H1 (cell line): ENCODE results near the gene RPS4Y2. TPM values are rescaled to one million over a fixed set of nuclear protein-coding genes. Genes with fewer than 3 reads are reported as not detected.

Experiments used
- CTCF ChIA-PET: fragments of 300-600 bp; sonication (Branson Sonifier 250); formaldehyde crosslinking; loops from one replicate; lab custom pipeline; 2021; ENCODE audit not compliant: partially characterized antibody; lab: Charles Lee
- POLR2A ChIA-PET: fragments of 300-600 bp; sonication (Branson Sonifier 250); formaldehyde crosslinking; loops from one replicate; lab custom pipeline; 2021; ENCODE audit warnings: inconsistent platforms; ENCODE audit not compliant: partially characterized antibody; lab: Charles Lee
- DNase-seq, 2 experiments: peaks; one replicate each; pipeline versions ENCODE4 v3.0.0 to v3.0.0-alpha.2; 2010 to 2022; ENCODE audit warnings: low spot score in 2 of 2, low read depth in 1 of 2, mixed read lengths in 1 of 2
- FAIRE-seq: peaks from 2 replicates; lab custom pipeline; 2011; peaks lifted over from hg19 to GRCh38; lab: Jason Lieb, UNC
- H2AFZ ChIP-seq: 2 replicates; pipeline ENCODE4 v1.8.1; 2012; ENCODE audit warnings: low read length, inconsistent platforms
- H2AK5ac ChIP-seq: 2 replicates; pipeline ENCODE4 v1.6.1; 2013; ENCODE audit warnings: low read depth, low read length
- H2BK120ac ChIP-seq: replicated peaks from 2 replicates; pipeline ENCODE3; 2013; ENCODE audit warnings: low read depth, low read length, inconsistent platforms
- H2BK12ac ChIP-seq: 2 replicates; pipeline ENCODE4 v1.6.1; 2013; ENCODE audit warnings: low read depth, low read length
- H2BK15ac ChIP-seq: 2 replicates; pipeline ENCODE4 v1.6.1; 2013; ENCODE audit warnings: low read length
- H2BK20ac ChIP-seq: 2 replicates; pipeline ENCODE4 v1.6.1; 2013; ENCODE audit warnings: low read length
- H2BK5ac ChIP-seq: 2 replicates; pipeline ENCODE4 v1.6.1; 2013; ENCODE audit warnings: low read depth, low read length
- H3K14ac ChIP-seq: 2 replicates; pipeline ENCODE4 v1.6.1; 2013; ENCODE audit warnings: inconsistent platforms; ENCODE audit not compliant: insufficient read length
- H3K18ac ChIP-seq: 2 replicates; pipeline ENCODE4 v1.6.1; 2013; ENCODE audit warnings: low read length; ENCODE audit errors: extremely low read depth
- H3K23ac ChIP-seq: 2 replicates; pipeline ENCODE4 v1.6.1; 2013; ENCODE audit warnings: inconsistent platforms; ENCODE audit not compliant: insufficient read length
- H3K23me2 ChIP-seq: 2 replicates; pipeline ENCODE4 v1.6.1; 2013; ENCODE audit warnings: low read depth, low read length
- H3K27ac ChIP-seq: 2 replicates; pipeline ENCODE4 v1.6.1; 2011; ENCODE audit warnings: low read depth, low read length, inconsistent platforms
- H3K27me3 ChIP-seq, 4 experiments: replicated peaks in 1 of 4; 1 replicate in 1 of 4; 2 replicates in 3 of 4; pipeline versions ENCODE4 v1.6.1 to v1.8.1; 2011 to 2013; ENCODE audit warnings: low read length in 3 of 4, mild to moderate bottlenecking in 3 of 4, inconsistent platforms in 2 of 4, mixed read lengths in 2 of 4, moderate library complexity in 1 of 4; ENCODE audit not compliant: control insufficient read depth in 3 of 4, insufficient read depth in 3 of 4; ENCODE audit errors: extremely low read depth in 1 of 4
- H3K36me3 ChIP-seq, 4 experiments: 2 replicates each; pipeline versions ENCODE4 v1.6.1 to v1.8.1; 2011 to 2013; ENCODE audit warnings: mild to moderate bottlenecking in 4 of 4, low read length in 3 of 4, moderate library complexity in 2 of 4, control low read depth in 1 of 4, inconsistent platforms in 1 of 4; ENCODE audit not compliant: insufficient read depth in 4 of 4, control insufficient read depth in 2 of 4
- H3K4ac ChIP-seq: replicated peaks from 2 replicates; pipeline ENCODE3; 2013; ENCODE audit warnings: low read length, low read depth, mixed read lengths, inconsistent platforms; ENCODE audit not compliant: insufficient read length
- H3K4me1 ChIP-seq, 4 experiments: replicated peaks in 1 of 4; 1 replicate in 1 of 4; 2 replicates in 3 of 4; pipeline versions ENCODE4 v1.6.1 to v1.8.1; 2011 to 2013; ENCODE audit warnings: low read length in 3 of 4, inconsistent platforms in 2 of 4, mixed read lengths in 1 of 4; ENCODE audit not compliant: insufficient read depth in 4 of 4, control insufficient read depth in 3 of 4
- H3K4me2 ChIP-seq, 2 experiments: 2 replicates each; pipeline versions ENCODE4 v1.6.1 to v1.8.1; 2011 to 2013; ENCODE audit warnings: low read depth in 2 of 2, low read length in 2 of 2, control low read depth in 1 of 2, inconsistent platforms in 1 of 2, mild to moderate bottlenecking in 1 of 2; ENCODE audit not compliant: insufficient read depth in 1 of 2
- H3K4me3 ChIP-seq, 4 experiments: fragments of 200-600, 300-600 bp in 1 of 4; sonication (generic), shearing (Covaris generic), sonication (Bioruptor Twin) in 1 of 4; 2 replicates each; pipeline versions ENCODE4 v1.5.1 to v1.8.1; 2011 to 2016; ENCODE audit warnings: low read length in 4 of 4, low read depth in 3 of 4, control low read depth in 2 of 4, inconsistent platforms in 2 of 4, mild to moderate bottlenecking in 2 of 4, mixed read lengths in 1 of 4, moderate library complexity in 1 of 4; ENCODE audit not compliant: insufficient read depth in 2 of 4; ENCODE audit errors: extremely low read depth in 1 of 4
- H3K56ac ChIP-seq: replicated peaks from 2 replicates; pipeline ENCODE3; 2013; ENCODE audit warnings: low read depth, mild to moderate bottlenecking, mixed read lengths, low read length, inconsistent platforms; ENCODE audit not compliant: insufficient read length
- H3K79me1 ChIP-seq: 2 replicates; pipeline ENCODE4 v1.6.1; 2013; ENCODE audit warnings: low read depth, low read length, control low read depth
- H3K79me2 ChIP-seq, 2 experiments: 2 replicates each; pipeline versions ENCODE4 v1.6.1 to v1.8.1; 2012 to 2013; ENCODE audit warnings: low read length in 2 of 2, mild to moderate bottlenecking in 2 of 2, inconsistent platforms in 1 of 2; ENCODE audit not compliant: insufficient read depth in 2 of 2, control insufficient read depth in 1 of 2
- H3K9ac ChIP-seq, 4 experiments: replicated peaks in 1 of 4; 1 replicate in 1 of 4; 2 replicates in 3 of 4; pipeline versions ENCODE4 v1.6.1 to v1.8.1; 2011 to 2013; ENCODE audit warnings: low read depth in 3 of 4, low read length in 3 of 4, control low read depth in 2 of 4, mild to moderate bottlenecking in 2 of 4, moderate library complexity in 2 of 4, inconsistent platforms in 1 of 4; ENCODE audit errors: extremely low read depth in 1 of 4
- H3K9me3 ChIP-seq, 2 experiments: 2 replicates each; pipeline versions ENCODE4 v1.6.1 to v1.8.1; 2012 to 2013; ENCODE audit warnings: mild to moderate bottlenecking in 2 of 2, moderate library complexity in 2 of 2, control low read depth in 1 of 2, inconsistent platforms in 1 of 2, low read depth in 1 of 2, low read length in 1 of 2, mixed read lengths in 1 of 2; ENCODE audit not compliant: insufficient read depth in 2 of 2
- H4K20me1 ChIP-seq, 2 experiments: replicated peaks in 1 of 2; 2 replicates each; pipeline versions ENCODE3 to v1.8.1; 2011 to 2013; ENCODE audit warnings: inconsistent platforms in 2 of 2, low read length in 2 of 2, mild to moderate bottlenecking in 1 of 2; ENCODE audit not compliant: insufficient read depth in 2 of 2, control insufficient read depth in 1 of 2
- H4K5ac ChIP-seq: 2 replicates; pipeline ENCODE4 v1.6.1; 2013; ENCODE audit warnings: low read length, low read depth, mixed read lengths, inconsistent platforms; ENCODE audit not compliant: insufficient read length
- H4K8ac ChIP-seq: 2 replicates; pipeline ENCODE4 v1.8.0; 2013; ENCODE audit warnings: mild to moderate bottlenecking, moderate library complexity, low read length, inconsistent platforms; ENCODE audit not compliant: insufficient read depth; ENCODE audit errors: extremely low read depth
- H4K91ac ChIP-seq: replicated peaks from 2 replicates; pipeline ENCODE3; 2013; ENCODE audit warnings: low read length, mixed read lengths, inconsistent platforms; ENCODE audit not compliant: insufficient read length
- CREB1 ChIP-seq: IDR thresholded peaks from 2 replicates; pipeline ENCODE4 v1.6.1; 2012; ENCODE audit warnings: inconsistent platforms
- E2F6 ChIP-seq: IDR thresholded peaks from 2 replicates; pipeline ENCODE4 v1.6.1; 2012; ENCODE audit warnings: inconsistent platforms
- EZH2 ChIP-seq: fragments of 200-600 bp; sonication (generic); IDR thresholded peaks from 2 replicates; pipeline ENCODE4 v1.7.1; 2012; ENCODE audit warnings: low read depth, mild to moderate bottlenecking, moderate library complexity, low read length, inconsistent platforms; ENCODE audit not compliant: severe bottlenecking
- FOSL1 ChIP-seq: IDR thresholded peaks from 2 replicates; pipeline ENCODE4 v1.6.1; 2011; ENCODE audit warnings: mild to moderate bottlenecking, low read depth, low read length, moderate library complexity; ENCODE audit not compliant: insufficient read depth
- RXRA ChIP-seq: IDR thresholded peaks from 2 replicates; pipeline ENCODE4 v1.6.1; 2011; ENCODE audit warnings: low read depth, mild to moderate bottlenecking, low read length, moderate library complexity; ENCODE audit not compliant: insufficient read depth
- SIRT6 ChIP-seq: IDR thresholded peaks from one replicate; pipeline ENCODE4 v1.7.1; 2012; ENCODE audit warnings: low read length, inconsistent platforms
- SP1 ChIP-seq: IDR thresholded peaks from 2 replicates; pipeline ENCODE4 v1.6.1; 2011; ENCODE audit warnings: low read depth, low read length
- TAF1 ChIP-seq: IDR thresholded peaks from 2 replicates; pipeline ENCODE4 v1.6.1; 2011; ENCODE audit warnings: mild to moderate bottlenecking, low read depth, low read length
- TBP ChIP-seq: IDR thresholded peaks from 2 replicates; pipeline ENCODE4 v1.6.1; 2011; ENCODE audit warnings: low read depth, low read length, improper control_type of control experiment
- WGBS, 2 experiments: shearing (Covaris generic) in 1 of 2; methylation state at CpG; one replicate each; pipeline versions ENCODE4 v1.1.6 to v1.1.7; 2013 to 2015; ENCODE audit warnings: low lambda C conversion rate in 2 of 2, mixed read lengths in 2 of 2, inconsistent platforms in 1 of 2, low coverage in 1 of 2, missing lambda C conversion rate in 1 of 2; ENCODE audit not compliant: insufficient replicate concordance in 2 of 2, insufficient coverage in 1 of 2, insufficient read length in 1 of 2; ENCODE audit errors: extremely low coverage in 1 of 2, missing lambda C conversion rate in 1 of 2; 5-methylcytosine and 5-hydroxymethylcytosine counted together
- polyA plus RNA-seq, 7 experiments: library from polyadenylated mRNA; depleted of rRNA in 3 of 7; stranded (reverse) in 5 of 7; unstranded in 2 of 7; fragments of >200 nt in 5 of 7; fragments of 200-250 nt in 2 of 7; gene quantifications; 1 replicate in 5 of 7; 2 replicates in 1 of 7; 4 replicates in 1 of 7; pipeline versions ENCODE4 v1.2.1 to v1.2.3, GENCODE V29; 2011 to 2013; ENCODE audit warnings: missing spikeins in 2 of 7, mixed read lengths in 2 of 7
- total RNA-seq: library from RNA; stranded (reverse); fragmentation: NEBNext Ultra II Directional; extraction: Animal tissue kit (Norgen Biotek cat#: 25700); gene quantifications from 2 replicates; pipeline ENCODE4 v1.2.1, GENCODE V29; 2021

RPS4Y2 gene
- total and polyA plus RNA-seq, 2 of the 8 experiments (the other 6 are each of a cell fraction or from before 2014, with no cell fraction given) = not detected

GRCh38 chrY:20817067-20817466 lies 61.2 kb downstream of the RPS4Y2 start:
- H2BK12ac ChIP-seq = no peak overlapping the region
- no peaks in the 10 kb centered on the region for H3K27me3 ChIP-seq
- H3K18ac ChIP-seq = no peak overlapping the region
- H2AFZ ChIP-seq = no peak overlapping the region
- no peak for FAIRE-seq
- no peak overlapping the region for H4K91ac ChIP-seq
- no peaks in the 10 kb centered on the region for H3K4me1 ChIP-seq
- no peak overlapping the region for H4K5ac ChIP-seq
- no peak for DNase-seq
- H3K36me3 ChIP-seq = no peaks in the 10 kb centered on the region
- H4K20me1 ChIP-seq = no peaks in the 10 kb centered on the region
- H3K4me3 ChIP-seq = no peak overlapping the region
- no peak overlapping the region for H2AK5ac ChIP-seq
- no peak overlapping the region for H2BK5ac ChIP-seq
- no peak overlapping the region for H3K14ac ChIP-seq
- no peak overlapping the region for H3K56ac ChIP-seq
- no peaks in the 10 kb centered on the region for H3K23me2 ChIP-seq
- peaks cover 15 to 44% of the 10 kb centered on the region in 2 experiments; a peak in 3 of 4 replicates for H3K9me3 ChIP-seq
- H2BK120ac ChIP-seq = no peak overlapping the region
- no peak overlapping the region for H4K8ac ChIP-seq
- CTCF ChIA-PET = no interaction called here
- no peak overlapping the region for H3K4ac ChIP-seq
- H3K23ac ChIP-seq = no peak overlapping the region
- H3K9ac ChIP-seq = no peak overlapping the region
- H2BK20ac ChIP-seq = no peak overlapping the region
- no peaks in the 10 kb centered on the region for H3K79me2 ChIP-seq
- H3K79me1 ChIP-seq = no peaks in the 10 kb centered on the region
- no peak overlapping the region for H3K4me2 ChIP-seq
- TF ChIP-seq EZH2 (no peak), RXRA (no peak), TBP (no peak), E2F6 (no peak), FOSL1 (no peak), CREB1 (no peak), SIRT6 (no peak), SP1 (no peak), TAF1 (no peak)
- H2BK15ac ChIP-seq = no peak overlapping the region
- H3K27ac ChIP-seq = no peak overlapping the region
- POLR2A ChIA-PET = no interaction called here
- 66% methylated on average over 2 of the region's 2 CpGs; no CpG with 5 or more reads in 1 of the 2 experiments for WGBS, 2 experiments
